Left ventricle myocardium inferior (tissue), 1 donor: ENCODE measurements around the gene SLC8A1. TPM values are rescaled to one million over a fixed set of nuclear protein-coding genes. Genes with fewer than 3 reads are reported as not detected.

Experiments used
- DNase-seq: peaks from one replicate; pipeline ENCODE4 v3.0.0-alpha.2; 2020
- H3K27ac ChIP-seq: fragments of 200-600 bp; replicated peaks from 2 replicates; pipeline ENCODE4 v1.8.0; 2021
- H3K27me3 ChIP-seq: fragments of 200-600 bp; 2 replicates; pipeline ENCODE4 v1.8.0; 2021; ENCODE audit warnings: low read depth
- H3K36me3 ChIP-seq: fragments of 200-600 bp; 2 replicates; pipeline ENCODE4 v1.8.0; 2021
- H3K4me1 ChIP-seq: fragments of 200-600 bp; 2 replicates; pipeline ENCODE4 v1.8.0; 2021
- H3K4me3 ChIP-seq: fragments of 200-600 bp; 2 replicates; pipeline ENCODE4 v1.8.0; 2021; ENCODE audit warnings: mild to moderate bottlenecking, moderate library complexity
- H3K9me3 ChIP-seq: fragments of 200-600 bp; replicated peaks from 2 replicates; pipeline ENCODE4 v1.8.0; 2021
- CTCF ChIP-seq: fragments of 200-600 bp; IDR thresholded peaks from 2 replicates; pipeline ENCODE4 v1.8.0; 2021; ENCODE audit warnings: antibody characterized with exemption, mild to moderate bottlenecking, borderline replicate concordance
- intact Hi-C: fragments of 100-400 bp; cut with micrococcal nuclease; formaldehyde crosslinking; loops from one replicate; pipeline ENCODE4 v1.11.0; 2022
- total RNA-seq: library from RNA; stranded (reverse); fragmentation: NEBNext Ultra II Directional; extraction: Animal tissue kit (Norgen Biotek cat#: 25700); gene quantifications from one replicate; pipeline ENCODE4 v1.2.1, GENCODE V29; 2021
- donor health status: DM: no; HTN: yes; CAD: no; lungs with severe emphysema.

The SLC8A1 gene
- total RNA-seq, 1 donor from 2014 or later: 990 TPM

- no peak for DNase-seq
- H3K4me1 ChIP-seq: peaks cover 96% of the 10 kb centered on the region
- no peak overlapping the region for H3K4me3 ChIP-seq
- intact Hi-C loops: no loop called here
- H3K27ac ChIP-seq: peak overlapping the region; percentile 70
- H3K9me3 ChIP-seq: no peaks in the 10 kb centered on the region
- H3K36me3 ChIP-seq: no peaks in the 10 kb centered on the region
- TF ChIP-seq CTCF: no peak
- H3K27me3 ChIP-seq: no peaks in the 10 kb centered on the region
Measured at GRCh38 chr2:40281021-40281940, 170.6 kb downstream of the SLC8A1 start.

- H3K36me3 ChIP-seq: no peaks in the 10 kb centered on the region
- H3K9me3 ChIP-seq: no peaks in the 10 kb centered on the region
- peaks cover 96% of the 10 kb centered on the region for H3K4me1 ChIP-seq
- peak overlapping the region; percentile 70 for H3K27ac ChIP-seq
- H3K4me3 ChIP-seq: peak overlapping the region; percentile 35
- H3K27me3 ChIP-seq: no peaks in the 10 kb centered on the region
- TF ChIP-seq CTCF: no peak
- no peak for DNase-seq
- intact Hi-C loops: no loop called here
Measured at GRCh38 chr2:40279482-40279881, 172.4 kb downstream of the SLC8A1 start.

- no peak for TF ChIP-seq CTCF
- Histone ChIP-seq H3K9me3 (no peaks in the 10 kb centered on the region), H3K4me1 (peaks cover 96% of the 10 kb centered on the region), H3K27ac (peak overlapping the region; percentile 70), H3K4me3 (peak overlapping the region; percentile 35), H3K36me3 (no peaks in the 10 kb centered on the region), H3K27me3 (no peaks in the 10 kb centered on the region)
- no peak for DNase-seq
- intact Hi-C loops: no loop called here
Measured at GRCh38 chr2:40279001-40279400, 172.9 kb downstream of the SLC8A1 start.

GRCh38 chr2:40276076-40276475 lies 175.8 kb downstream of the SLC8A1 start:
- intact Hi-C loops: no loop called here
- Histone ChIP-seq H3K36me3 (no peaks in the 10 kb centered on the region), H3K27me3 (no peaks in the 10 kb centered on the region), H3K4me1 (peaks cover 96% of the 10 kb centered on the region), H3K27ac (peak overlapping the region; percentile 29), H3K9me3 (no peaks in the 10 kb centered on the region), H3K4me3 (no peak overlapping the region)
- TF ChIP-seq CTCF: no peak
- DNase-seq: no peak

- peaks cover 96% of the 10 kb centered on the region for H3K4me1 ChIP-seq
- no peak for DNase-seq
- intact Hi-C loops: no loop called here
- H3K27ac ChIP-seq: no peak overlapping the region
- H3K4me3 ChIP-seq: no peak overlapping the region
- TF ChIP-seq CTCF: no peak
- no peaks in the 10 kb centered on the region for H3K36me3 ChIP-seq
- no peaks in the 10 kb centered on the region for H3K27me3 ChIP-seq
- no peaks in the 10 kb centered on the region for H3K9me3 ChIP-seq
Measured at GRCh38 chr2:40274270-40274669, 177.6 kb downstream of the SLC8A1 start.
